Measurements from ENCODE around the gene DEFB132. TPM values are rescaled to one million over a fixed set of nuclear protein-coding genes. Genes with fewer than 3 reads are reported as not detected.
A peak's percentile ranks its signal among the peaks of the same experiment; 100 is the strongest.

Gene DEFB132
- polyA plus RNA-seq, 3 donors = not detected

DNA sequence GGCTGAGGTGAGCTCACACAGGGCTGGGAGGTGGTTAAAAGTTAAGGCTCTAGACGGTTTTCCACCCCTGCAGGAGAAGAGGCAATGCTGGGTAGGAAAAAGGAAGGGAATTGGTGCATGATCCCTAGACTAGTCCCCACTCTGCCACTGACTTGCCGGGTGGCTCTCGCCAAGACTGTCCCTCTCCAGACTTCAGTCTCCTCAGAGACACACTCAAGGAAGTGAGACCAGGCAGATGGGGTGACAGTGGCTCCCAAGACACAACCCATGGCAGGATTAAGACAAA is 19.9 kb downstream of the DEFB132 start:
- H4K20me1 ChIP-seq (ENCODE audit: insufficient read depth, low read length) = no peaks in the 10 kb centered on the region
- Mint-ChIP-seq H3K4me1 (no peaks in the 10 kb centered on the region), H3K4me3 (no peak overlapping the region), H3K9me3 (peaks cover 0 to 3% (median 2%) of the 10 kb centered on the region in 7 donors), H3K36me3 (peaks cover 19 to 33% of the 10 kb centered on the region in 2 donors), H3K27ac (no peak overlapping the region), H3K27me3 (ENCODE audit: low read depth in 3 of 3) (no peaks in the 10 kb centered on the region)
- H3K27me3 ChIP-seq (ENCODE audit: control insufficient read depth in 2 of 2, insufficient read depth in 2 of 2, low read length in 2 of 2) = no peaks in the 10 kb centered on the region
- H3K4me3 ChIP-seq (replicated peaks in 1 of 3; ENCODE audit: low read depth in 2 of 3, low read length in 3 of 3) = no peak overlapping the region
- H3K4me1 ChIP-seq (ENCODE audit: control insufficient read depth in 1 of 2, insufficient read depth in 2 of 2, low read length in 2 of 2) = peaks cover 0 to 6% of the 10 kb centered on the region in 2 donors
- peaks cover 10 to 12% of the 10 kb centered on the region in 2 donors for H3K36me3 ChIP-seq (replicated peaks in 1 of 2; ENCODE audit: control insufficient read depth in 1 of 2, insufficient read depth in 2 of 2, low read length in 2 of 2)
- TF ChIP-seq, protein P1, sequence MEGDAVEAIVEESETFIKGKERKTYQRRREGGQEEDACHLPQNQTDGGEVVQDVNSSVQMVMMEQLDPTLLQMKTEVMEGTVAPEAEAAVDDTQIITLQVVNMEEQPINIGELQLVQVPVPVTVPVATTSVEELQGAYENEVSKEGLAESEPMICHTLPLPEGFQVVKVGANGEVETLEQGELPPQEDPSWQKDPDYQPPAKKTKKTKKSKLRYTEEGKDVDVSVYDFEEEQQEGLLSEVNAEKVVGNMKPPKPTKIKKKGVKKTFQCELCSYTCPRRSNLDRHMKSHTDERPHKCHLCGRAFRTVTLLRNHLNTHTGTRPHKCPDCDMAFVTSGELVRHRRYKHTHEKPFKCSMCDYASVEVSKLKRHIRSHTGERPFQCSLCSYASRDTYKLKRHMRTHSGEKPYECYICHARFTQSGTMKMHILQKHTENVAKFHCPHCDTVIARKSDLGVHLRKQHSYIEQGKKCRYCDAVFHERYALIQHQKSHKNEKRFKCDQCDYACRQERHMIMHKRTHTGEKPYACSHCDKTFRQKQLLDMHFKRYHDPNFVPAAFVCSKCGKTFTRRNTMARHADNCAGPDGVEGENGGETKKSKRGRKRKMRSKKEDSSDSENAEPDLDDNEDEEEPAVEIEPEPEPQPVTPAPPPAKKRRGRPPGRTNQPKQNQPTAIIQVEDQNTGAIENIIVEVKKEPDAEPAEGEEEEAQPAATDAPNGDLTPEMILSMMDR (IDR thresholded peaks at IDR 0.05) = no peak
- H3K9ac ChIP-seq (ENCODE audit: insufficient read depth, low read length, poor library complexity, severe bottlenecking) = no peak overlapping the region
- H2AFZ ChIP-seq (ENCODE audit: insufficient read depth, low read depth, low read length, poor library complexity, severe bottlenecking) = no peak overlapping the region
- no peaks in the 10 kb centered on the region for H3K79me2 ChIP-seq (ENCODE audit: insufficient read depth, low read length)
- 40% methylated on average over 1 of the region's 3 CpGs for WGBS (ENCODE audit: insufficient coverage)
- DNase-seq = no peak
- intact Hi-C loops (cut with micrococcal nuclease) = no loop called here
- no peak overlapping the region for H3K4me2 ChIP-seq (replicated peaks; ENCODE audit: extremely low read depth, low read length, poor library complexity, severe bottlenecking)
- H3K9me3 ChIP-seq (replicated peaks in 1 of 2; ENCODE audit: control insufficient read depth in 1 of 2, insufficient read depth in 1 of 2, low read length in 2 of 2) = no peaks in the 10 kb centered on the region
- H3K27ac ChIP-seq (ENCODE audit: low read depth in 1 of 2, low read length in 2 of 2) = no peak overlapping the region

- Mint-ChIP-seq H3K27ac (no peak overlapping the region), H3K4me1 (no peaks in the 10 kb centered on the region), H3K4me3 (no peak overlapping the region), H3K9me3 (peaks cover 0 to 3% (median 2%) of the 10 kb centered on the region in 7 donors), H3K36me3 (peaks cover 19 to 33% of the 10 kb centered on the region in 2 donors), H3K27me3 (ENCODE audit: low read depth in 3 of 3) (no peaks in the 10 kb centered on the region)
- 100% methylated on average over 1 of the region's 5 CpGs for WGBS (ENCODE audit: insufficient coverage)
- H2AFZ ChIP-seq (ENCODE audit: insufficient read depth, low read depth, low read length, poor library complexity, severe bottlenecking) = no peak overlapping the region
- H3K27ac ChIP-seq (ENCODE audit: low read depth in 1 of 2, low read length in 2 of 2) = no peak overlapping the region
- H3K4me3 ChIP-seq (replicated peaks in 1 of 3; ENCODE audit: low read depth in 2 of 3, low read length in 3 of 3) = peak overlapping the region in 1 of 3 experiments; percentile 56
- peaks cover 10 to 12% of the 10 kb centered on the region in 2 donors for H3K36me3 ChIP-seq (replicated peaks in 1 of 2; ENCODE audit: control insufficient read depth in 1 of 2, insufficient read depth in 2 of 2, low read length in 2 of 2)
- H3K4me1 ChIP-seq (ENCODE audit: control insufficient read depth in 1 of 2, insufficient read depth in 2 of 2, low read length in 2 of 2) = peaks cover 0 to 6% of the 10 kb centered on the region in 2 donors
- intact Hi-C loops (cut with micrococcal nuclease) = no loop called here
- H3K4me2 ChIP-seq (replicated peaks; ENCODE audit: extremely low read depth, low read length, poor library complexity, severe bottlenecking) = peak overlapping the region; percentile 54
- no peak for DNase-seq
- H3K9ac ChIP-seq (ENCODE audit: insufficient read depth, low read length, poor library complexity, severe bottlenecking) = no peak overlapping the region
- no peaks in the 10 kb centered on the region for H3K27me3 ChIP-seq (ENCODE audit: control insufficient read depth in 2 of 2, insufficient read depth in 2 of 2, low read length in 2 of 2)
- H3K79me2 ChIP-seq (ENCODE audit: insufficient read depth, low read length) = no peaks in the 10 kb centered on the region
- TF ChIP-seq, protein P1 (IDR thresholded peaks at IDR 0.05) = no peak
- H4K20me1 ChIP-seq (ENCODE audit: insufficient read depth, low read length) = no peaks in the 10 kb centered on the region
- no peaks in the 10 kb centered on the region for H3K9me3 ChIP-seq (replicated peaks in 1 of 2; ENCODE audit: control insufficient read depth in 1 of 2, insufficient read depth in 1 of 2, low read length in 2 of 2)
These were observed 20.7 kb downstream of the DEFB132 start for GRCh38 chr20:278181-278580.
